ENCODE measurements around the gene TFPT.

DNA sequence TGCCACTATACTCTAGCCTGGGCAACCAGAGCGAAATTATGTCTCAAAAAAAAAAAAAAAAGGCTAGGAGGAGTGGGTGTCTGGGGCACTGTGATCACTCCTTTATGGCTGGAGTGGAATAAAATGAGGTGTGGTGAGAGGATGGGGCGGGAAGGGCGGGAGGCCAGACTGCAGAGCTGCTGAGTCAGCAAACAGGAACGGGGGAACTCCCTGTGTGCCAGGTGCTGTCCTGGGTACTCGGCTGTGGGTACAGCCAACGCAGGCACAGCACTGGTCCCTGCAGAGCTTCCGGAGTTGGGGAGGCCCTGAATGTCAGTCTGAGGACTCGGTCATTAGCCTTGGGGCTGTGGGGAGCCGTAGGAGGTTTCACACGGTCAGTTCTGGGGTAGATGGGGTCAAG, 5.8 kb upstream of the TFPT start:
- TF ChIP-seq, protein P1, sequence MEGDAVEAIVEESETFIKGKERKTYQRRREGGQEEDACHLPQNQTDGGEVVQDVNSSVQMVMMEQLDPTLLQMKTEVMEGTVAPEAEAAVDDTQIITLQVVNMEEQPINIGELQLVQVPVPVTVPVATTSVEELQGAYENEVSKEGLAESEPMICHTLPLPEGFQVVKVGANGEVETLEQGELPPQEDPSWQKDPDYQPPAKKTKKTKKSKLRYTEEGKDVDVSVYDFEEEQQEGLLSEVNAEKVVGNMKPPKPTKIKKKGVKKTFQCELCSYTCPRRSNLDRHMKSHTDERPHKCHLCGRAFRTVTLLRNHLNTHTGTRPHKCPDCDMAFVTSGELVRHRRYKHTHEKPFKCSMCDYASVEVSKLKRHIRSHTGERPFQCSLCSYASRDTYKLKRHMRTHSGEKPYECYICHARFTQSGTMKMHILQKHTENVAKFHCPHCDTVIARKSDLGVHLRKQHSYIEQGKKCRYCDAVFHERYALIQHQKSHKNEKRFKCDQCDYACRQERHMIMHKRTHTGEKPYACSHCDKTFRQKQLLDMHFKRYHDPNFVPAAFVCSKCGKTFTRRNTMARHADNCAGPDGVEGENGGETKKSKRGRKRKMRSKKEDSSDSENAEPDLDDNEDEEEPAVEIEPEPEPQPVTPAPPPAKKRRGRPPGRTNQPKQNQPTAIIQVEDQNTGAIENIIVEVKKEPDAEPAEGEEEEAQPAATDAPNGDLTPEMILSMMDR (conservative IDR thresholded peaks at IDR 0.05; ENCODE audit: low read depth, low read length): no peak
- TF ChIP-seq EZH2phosphoT487 (IDR thresholded peaks at IDR 0.05; ENCODE audit: borderline replicate concordance, low read length): no peak
